Loucy (cell line): ENCODE measurements around the gene APOA4.

Experiments
- H2AFZ ChIP-seq: fragments of 200-600 bp; sonication (generic); 2 replicates; pipeline ENCODE4 v1.6.0; 2016; ENCODE audit warnings: antibody characterized with exemption, mild to moderate bottlenecking, low read length, moderate library complexity
- H3F3A ChIP-seq: fragments of 200-600 bp; 2 replicates; pipeline ENCODE4 v1.6.0; 2016; ENCODE audit warnings: antibody characterized with exemption, low read depth, mild to moderate bottlenecking
- H3K27me3 ChIP-seq: fragments of 200-600 bp; sonication (generic); 2 replicates; pipeline ENCODE4 v1.6.1; 2014; ENCODE audit warnings: low read length, mild to moderate bottlenecking; ENCODE audit not compliant: insufficient read depth, poor library complexity, severe bottlenecking
- H3K36me3 ChIP-seq: fragments of 200-600 bp; sonication (generic); 2 replicates; pipeline ENCODE4 v1.6.1; 2016; ENCODE audit warnings: low read length; ENCODE audit not compliant: insufficient read depth
- H3K4me1 ChIP-seq: fragments of 200-600 bp; sonication (generic); 2 replicates; pipeline ENCODE4 v1.5.1; 2014; ENCODE audit warnings: low read length, mild to moderate bottlenecking; ENCODE audit not compliant: insufficient read depth, poor library complexity, severe bottlenecking
- H3K4me2 ChIP-seq: fragments of 200-600 bp; sonication (generic); 2 replicates; pipeline ENCODE4 v1.6.0; 2014; ENCODE audit warnings: antibody characterized with exemption, low read length, low read depth, mild to moderate bottlenecking; ENCODE audit not compliant: poor library complexity, severe bottlenecking
- H3K4me3 ChIP-seq: fragments of 200-600 bp; sonication (generic); 2 replicates; pipeline ENCODE4 v1.5.1; 2014; ENCODE audit warnings: low read length, mild to moderate bottlenecking, mixed read lengths; ENCODE audit not compliant: poor library complexity, severe bottlenecking
- H3K79me2 ChIP-seq: fragments of 200-600 bp; sonication (generic); 2 replicates; pipeline ENCODE4 v1.6.1; 2014; ENCODE audit warnings: low read length; ENCODE audit not compliant: insufficient read depth
- H3K9ac ChIP-seq: fragments of 200-600 bp; sonication (generic); 2 replicates; pipeline ENCODE4 v1.6.0; 2014; ENCODE audit warnings: mild to moderate bottlenecking, low read depth, low read length, moderate library complexity; ENCODE audit not compliant: poor library complexity, severe bottlenecking
- H3K9me2 ChIP-seq: fragments of 200-600 bp; sonication (generic); replicated peaks from 2 replicates; pipeline ENCODE4 v1.6.1; 2016; ENCODE audit warnings: low read depth, low read length, mixed read lengths
- H3K9me3 ChIP-seq: fragments of 200-600 bp; sonication (generic); 2 replicates; pipeline ENCODE4 v1.6.1; 2014; ENCODE audit warnings: mild to moderate bottlenecking, antibody characterized with exemption, low read length, low read depth; ENCODE audit not compliant: insufficient read depth
- H4K20me1 ChIP-seq: fragments of 200-600 bp; sonication (generic); 2 replicates; pipeline ENCODE4 v1.6.0; 2014; ENCODE audit warnings: antibody characterized with exemption, low read length, mild to moderate bottlenecking; ENCODE audit not compliant: insufficient read depth, poor library complexity, severe bottlenecking
- EZH2phosphoT487 ChIP-seq: fragments of 200-600 bp; IDR thresholded peaks from 2 replicates; pipeline ENCODE4 v1.6.1; 2018; ENCODE audit warnings: antibody characterized with exemption, mild to moderate bottlenecking, moderate library complexity, borderline replicate concordance
- TF ChIP-seq, protein P1 (sequence below): fragments of 200-600 bp; sonication (generic); conservative IDR thresholded peaks from 2 replicates; pipeline ENCODE4 v1.5.1; 2014; ENCODE audit warnings: mild to moderate bottlenecking, antibody characterized with exemption, low read length

APOA4 gene

DNA sequence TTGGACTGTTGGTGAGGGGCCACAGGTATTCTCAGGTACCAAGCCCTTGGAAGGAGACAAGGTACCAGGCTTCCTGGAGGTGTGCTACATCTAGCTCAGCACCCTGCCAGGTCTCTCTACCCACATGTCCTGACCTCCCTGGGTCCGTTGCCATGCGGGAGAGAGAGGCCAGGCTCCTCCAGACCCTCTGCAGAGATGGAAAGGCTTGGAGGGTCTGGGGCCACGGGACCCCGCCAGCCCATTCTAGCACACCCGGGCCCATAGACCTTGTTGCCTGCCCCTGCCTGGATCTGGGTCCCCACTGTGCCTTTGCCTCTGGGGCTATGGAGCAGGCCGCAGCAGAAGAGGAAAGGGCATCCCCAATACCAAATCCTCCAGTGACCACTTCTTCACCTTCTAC lies 4.4 kb upstream of the APOA4 start:
- H3K9me3 ChIP-seq: no peaks in the 10 kb centered on the region
- no peaks in the 10 kb centered on the region for H3F3A ChIP-seq
- H3K36me3 ChIP-seq: no peaks in the 10 kb centered on the region
- H3K27me3 ChIP-seq: no peaks in the 10 kb centered on the region
- H3K9me2 ChIP-seq: no peaks in the 10 kb centered on the region
- H3K4me1 ChIP-seq: no peaks in the 10 kb centered on the region
- TF ChIP-seq EZH2phosphoT487: no peak
- TF ChIP-seq, protein P1, sequence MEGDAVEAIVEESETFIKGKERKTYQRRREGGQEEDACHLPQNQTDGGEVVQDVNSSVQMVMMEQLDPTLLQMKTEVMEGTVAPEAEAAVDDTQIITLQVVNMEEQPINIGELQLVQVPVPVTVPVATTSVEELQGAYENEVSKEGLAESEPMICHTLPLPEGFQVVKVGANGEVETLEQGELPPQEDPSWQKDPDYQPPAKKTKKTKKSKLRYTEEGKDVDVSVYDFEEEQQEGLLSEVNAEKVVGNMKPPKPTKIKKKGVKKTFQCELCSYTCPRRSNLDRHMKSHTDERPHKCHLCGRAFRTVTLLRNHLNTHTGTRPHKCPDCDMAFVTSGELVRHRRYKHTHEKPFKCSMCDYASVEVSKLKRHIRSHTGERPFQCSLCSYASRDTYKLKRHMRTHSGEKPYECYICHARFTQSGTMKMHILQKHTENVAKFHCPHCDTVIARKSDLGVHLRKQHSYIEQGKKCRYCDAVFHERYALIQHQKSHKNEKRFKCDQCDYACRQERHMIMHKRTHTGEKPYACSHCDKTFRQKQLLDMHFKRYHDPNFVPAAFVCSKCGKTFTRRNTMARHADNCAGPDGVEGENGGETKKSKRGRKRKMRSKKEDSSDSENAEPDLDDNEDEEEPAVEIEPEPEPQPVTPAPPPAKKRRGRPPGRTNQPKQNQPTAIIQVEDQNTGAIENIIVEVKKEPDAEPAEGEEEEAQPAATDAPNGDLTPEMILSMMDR: no peak
- no peaks in the 10 kb centered on the region for H3K79me2 ChIP-seq
- H3K9ac ChIP-seq: no peak overlapping the region
- H3K4me3 ChIP-seq: no peak overlapping the region
- H2AFZ ChIP-seq: no peak overlapping the region
- H4K20me1 ChIP-seq: no peaks in the 10 kb centered on the region
- no peak overlapping the region for H3K4me2 ChIP-seq

DNA sequence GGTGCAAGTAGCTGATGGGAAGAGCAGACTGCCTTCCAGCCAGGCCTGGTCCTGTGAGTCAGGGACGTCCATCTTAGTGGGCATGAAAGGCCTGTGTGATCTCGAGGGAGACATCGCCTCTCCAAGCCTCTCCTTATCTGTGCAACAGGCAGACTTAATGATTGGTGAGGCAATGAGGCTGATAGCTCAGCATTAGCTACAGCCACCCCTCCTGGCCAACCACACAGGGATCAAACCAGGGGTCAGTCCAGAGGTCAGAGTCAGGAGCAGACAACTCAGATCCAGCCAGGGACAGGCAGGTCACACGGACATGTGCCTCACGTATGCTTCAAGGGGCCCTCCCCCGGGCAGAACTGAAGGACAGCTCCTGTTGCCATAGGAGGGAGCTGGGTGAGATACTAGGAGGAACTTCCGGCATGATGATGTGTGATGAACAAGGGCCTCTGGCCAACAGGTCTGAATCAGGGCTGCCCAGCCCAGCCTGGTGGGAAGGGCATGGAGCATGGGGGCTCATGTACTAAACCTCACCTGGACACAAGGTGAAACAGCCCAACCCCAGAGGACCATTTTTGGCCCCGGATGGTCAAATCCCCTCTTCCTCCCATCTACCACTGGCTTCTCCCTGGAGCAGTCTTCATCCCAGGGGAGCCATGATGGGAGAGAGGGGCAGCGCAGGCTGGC lies 3.8 kb upstream of the APOA4 start:
- H3K9me3 ChIP-seq: no peaks in the 10 kb centered on the region
- no peaks in the 10 kb centered on the region for H3K36me3 ChIP-seq
- no peaks in the 10 kb centered on the region for H4K20me1 ChIP-seq
- no peak overlapping the region for H3K4me3 ChIP-seq
- no peaks in the 10 kb centered on the region for H3K79me2 ChIP-seq
- no peak overlapping the region for H3K9ac ChIP-seq
- H2AFZ ChIP-seq: no peak overlapping the region
- no peaks in the 10 kb centered on the region for H3K9me2 ChIP-seq
- no peaks in the 10 kb centered on the region for H3K4me1 ChIP-seq
- no peaks in the 10 kb centered on the region for H3F3A ChIP-seq
- H3K4me2 ChIP-seq: no peak overlapping the region
- no peak for TF ChIP-seq EZH2phosphoT487
- TF ChIP-seq, protein P1: no peak
- H3K27me3 ChIP-seq: no peaks in the 10 kb centered on the region

DNA sequence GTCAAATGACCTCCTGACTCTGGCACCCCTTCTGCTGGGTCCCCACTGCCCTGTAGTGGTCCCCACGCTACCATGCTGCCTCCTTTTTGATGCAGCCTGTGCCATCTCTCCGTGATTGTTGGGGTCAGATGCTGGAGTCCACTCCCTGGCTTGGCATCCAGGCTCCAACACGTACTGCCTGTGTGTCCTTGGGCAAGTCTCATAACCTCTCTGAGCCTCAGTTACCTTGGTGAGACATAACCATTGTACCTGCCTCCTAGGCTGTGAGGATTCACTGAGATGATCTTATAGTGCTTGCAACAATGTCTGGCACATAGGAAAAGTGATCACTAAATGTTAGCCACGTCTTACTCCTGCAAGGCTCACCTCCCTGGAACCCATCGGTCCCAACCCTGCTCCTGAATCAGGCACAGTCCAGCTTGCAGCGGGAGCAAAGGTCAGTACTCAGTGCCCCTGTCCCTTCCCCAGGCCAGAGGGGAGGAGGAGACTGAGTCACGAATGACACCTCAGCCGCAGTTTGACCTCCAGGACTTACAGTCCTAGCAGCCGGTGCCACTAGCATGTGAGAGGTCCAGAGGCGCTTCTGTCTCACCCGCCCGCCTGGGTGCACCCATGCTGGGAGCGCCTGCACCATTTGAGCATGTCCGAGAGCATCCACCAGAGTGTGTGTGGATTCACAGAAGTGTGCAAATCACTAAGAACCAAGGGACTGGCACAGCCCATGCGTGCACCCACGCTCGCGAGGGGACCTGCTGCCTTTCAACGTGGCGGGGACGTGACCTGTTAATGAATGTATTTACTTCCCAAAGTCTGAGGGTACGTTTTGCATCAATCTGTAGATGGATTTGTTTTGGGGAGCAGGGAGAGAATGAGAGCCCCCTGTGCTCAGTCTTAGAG lies 3.0 kb upstream of the APOA4 start:
- Histone ChIP-seq H3K79me2 (no peaks in the 10 kb centered on the region), H3K9me3 (no peaks in the 10 kb centered on the region), H3K9ac (no peak overlapping the region), H4K20me1 (no peaks in the 10 kb centered on the region), H3K4me2 (no peak overlapping the region), H3K27me3 (no peaks in the 10 kb centered on the region), H3K9me2 (no peaks in the 10 kb centered on the region), H3K36me3 (no peaks in the 10 kb centered on the region), H3F3A (no peaks in the 10 kb centered on the region), H3K4me3 (no peak overlapping the region), H2AFZ (no peak overlapping the region; the same call in 1 of the 2 replicates), H3K4me1 (no peaks in the 10 kb centered on the region)
- TF ChIP-seq, protein P1: no peak
- TF ChIP-seq EZH2phosphoT487: no peak
